ENCODE measurements around the gene CCDC149.

CCDC149 gene

DNA sequence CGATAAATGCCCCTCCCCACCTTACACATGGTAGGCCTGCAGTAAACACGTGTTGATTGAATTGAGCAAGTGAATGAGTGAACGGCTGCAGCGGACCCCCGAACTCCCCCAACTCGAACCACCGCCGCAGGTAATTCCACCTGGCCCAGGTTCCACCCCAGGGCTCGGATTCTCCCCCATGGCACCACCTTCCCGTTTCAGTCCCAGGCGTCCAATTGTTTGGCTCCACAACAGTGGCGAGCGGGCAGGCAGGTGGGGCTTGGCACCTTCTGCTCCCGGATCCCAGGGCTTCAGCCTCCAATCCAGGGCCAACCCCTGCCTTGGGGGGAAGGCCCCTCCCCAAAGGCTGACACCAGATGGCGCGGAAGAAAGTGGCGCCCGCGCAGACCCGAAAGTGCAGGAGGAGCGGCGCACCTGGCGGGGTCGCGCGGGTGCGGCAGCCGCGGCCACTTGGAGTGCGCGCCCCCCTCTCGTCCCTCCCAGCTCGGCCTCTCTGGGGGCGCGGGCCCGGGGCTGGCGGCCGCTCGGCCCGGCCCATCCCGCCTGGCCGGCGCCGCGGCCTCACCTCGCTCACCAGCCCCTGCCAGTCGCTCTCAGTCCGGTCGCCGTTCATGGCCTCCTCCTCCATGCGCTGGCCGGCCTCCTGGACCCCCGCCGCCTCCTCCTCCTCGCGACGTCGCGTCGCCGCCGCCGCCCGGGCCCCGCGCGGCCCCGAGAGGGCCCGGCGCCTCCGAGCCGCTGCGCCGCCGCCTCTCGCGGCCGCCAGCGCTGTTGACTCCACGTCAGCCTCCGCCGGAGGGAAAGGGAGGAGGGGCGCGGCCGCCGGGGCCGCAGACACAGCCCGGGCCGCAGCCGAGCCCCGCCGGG is at the start of gene CCDC149:
CCDC149 (minus strand) TSS at position 791 of the 867 bp plus-strand sequence; CDS start at position 613, 178 bp downstream.
- DNase-seq = peak in 1 of 2 experiments; percentile 10

DNA sequence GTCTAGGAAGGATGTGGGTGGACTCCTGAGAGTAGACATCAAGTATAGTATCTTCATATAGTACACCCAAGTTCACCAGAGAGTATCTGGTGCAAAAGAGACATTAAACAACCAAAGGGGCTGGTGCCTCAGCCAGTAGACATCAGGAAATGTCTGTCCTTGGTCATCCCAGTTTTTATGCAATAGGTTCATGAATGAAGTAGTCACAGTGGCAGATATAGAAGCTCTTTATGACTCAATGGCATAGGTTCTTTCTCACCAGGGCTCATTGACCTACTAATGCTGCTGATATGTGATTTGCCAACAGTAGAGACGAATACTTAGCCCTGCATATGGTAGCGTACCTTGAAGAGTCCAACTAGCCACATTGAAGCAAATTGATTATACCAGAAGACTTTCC is 45.0 kb upstream of the CCDC149 start:
- no peak for DNase-seq

DNA sequence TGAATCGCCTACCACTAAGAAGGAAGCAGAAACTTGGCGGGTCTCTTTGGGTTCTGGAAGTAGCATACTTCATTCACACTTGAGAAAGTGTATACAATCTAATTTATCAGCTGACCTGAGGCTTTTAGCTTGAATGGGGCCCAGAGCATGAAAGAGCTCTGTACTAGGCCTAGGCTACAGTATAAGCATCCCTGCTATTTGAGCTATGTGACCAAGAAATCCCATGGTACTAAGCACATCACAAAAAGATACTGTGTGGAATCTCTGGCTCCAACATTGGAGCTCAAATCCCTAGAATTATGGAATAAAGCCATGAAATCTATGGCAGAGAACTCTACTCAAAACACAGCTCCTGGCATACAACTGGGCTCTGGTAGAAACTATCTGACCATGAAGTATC is 43.9 kb upstream of the CCDC149 start:
- DNase-seq = no peak

DNA sequence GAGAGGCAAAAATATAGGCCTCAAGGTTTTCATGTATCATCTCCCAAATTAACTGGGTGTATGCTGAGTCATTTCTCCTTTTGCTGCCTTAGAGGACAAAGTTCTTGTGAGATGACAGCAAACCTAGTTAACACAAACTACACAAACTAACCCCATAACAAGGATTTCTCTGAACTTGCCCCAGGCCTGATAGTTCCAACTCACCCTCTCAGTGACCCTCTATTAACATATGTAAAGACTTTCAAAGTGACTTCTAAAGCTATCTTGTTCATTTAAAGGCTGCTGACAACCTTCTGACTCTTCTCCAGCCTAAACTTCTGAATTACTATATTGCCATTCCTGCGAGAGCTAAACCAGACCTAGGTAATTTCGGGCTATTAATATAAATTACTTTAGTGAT is 43.2 kb upstream of the CCDC149 start:
- no peak for DNase-seq

DNA sequence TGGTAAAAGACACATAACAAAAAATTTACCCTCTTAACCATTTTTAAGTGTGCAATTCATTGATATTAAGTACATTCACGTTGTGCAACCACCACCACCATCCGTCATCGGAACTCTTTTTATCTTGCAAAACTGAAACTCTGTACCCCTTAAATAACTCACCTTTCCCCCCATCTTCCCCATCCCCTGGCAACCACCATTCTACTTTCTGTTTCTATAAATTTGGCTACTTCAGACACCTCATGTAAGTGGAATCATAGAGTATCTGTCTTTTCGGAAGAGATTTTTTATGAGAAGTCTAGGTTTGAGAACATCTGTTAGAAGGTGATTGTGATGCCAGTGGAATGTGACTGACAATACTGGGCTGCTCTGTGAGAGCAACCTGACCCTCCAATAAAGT is 39.8 kb upstream of the CCDC149 start:
- DNase-seq = no peak

DNA sequence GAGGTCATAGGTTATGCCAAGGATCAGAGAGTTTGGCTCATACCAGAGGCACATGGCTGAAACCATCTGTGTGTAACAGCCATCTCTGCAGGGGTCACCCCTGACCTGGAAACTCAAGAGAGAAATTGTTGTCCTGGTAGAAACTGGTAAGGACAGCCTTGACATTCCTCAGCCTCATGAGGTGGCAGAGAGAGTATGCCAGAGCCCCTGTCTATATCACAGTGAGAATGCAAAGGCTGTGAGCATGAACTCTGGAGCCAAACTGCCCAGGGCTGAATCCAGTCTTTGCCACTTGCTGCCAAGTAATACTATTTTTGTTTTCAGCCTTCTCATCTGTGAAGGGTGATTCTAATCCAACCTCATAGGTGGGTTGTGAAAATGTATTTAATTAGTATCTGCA is 37.1 kb upstream of the CCDC149 start:
- DNase-seq = no peak

DNA sequence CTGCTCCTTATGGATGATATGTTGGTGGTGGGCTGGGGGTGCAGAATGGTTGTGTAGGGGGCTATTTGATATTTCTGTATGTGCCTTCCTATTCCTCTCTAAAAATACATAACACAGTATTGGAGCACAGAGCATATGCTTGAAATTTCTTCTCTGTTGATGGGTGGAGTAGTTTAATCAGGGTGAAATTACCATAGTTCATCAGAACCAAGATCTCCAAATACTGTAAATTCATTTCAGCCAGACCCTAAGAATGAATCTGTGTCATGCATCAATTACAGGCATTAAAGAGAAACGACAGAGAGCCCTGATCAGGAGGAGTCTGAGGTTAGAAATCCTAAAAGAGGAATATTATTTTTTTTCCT is 25.1 kb upstream of the CCDC149 start:
- no peak for DNase-seq

DNA sequence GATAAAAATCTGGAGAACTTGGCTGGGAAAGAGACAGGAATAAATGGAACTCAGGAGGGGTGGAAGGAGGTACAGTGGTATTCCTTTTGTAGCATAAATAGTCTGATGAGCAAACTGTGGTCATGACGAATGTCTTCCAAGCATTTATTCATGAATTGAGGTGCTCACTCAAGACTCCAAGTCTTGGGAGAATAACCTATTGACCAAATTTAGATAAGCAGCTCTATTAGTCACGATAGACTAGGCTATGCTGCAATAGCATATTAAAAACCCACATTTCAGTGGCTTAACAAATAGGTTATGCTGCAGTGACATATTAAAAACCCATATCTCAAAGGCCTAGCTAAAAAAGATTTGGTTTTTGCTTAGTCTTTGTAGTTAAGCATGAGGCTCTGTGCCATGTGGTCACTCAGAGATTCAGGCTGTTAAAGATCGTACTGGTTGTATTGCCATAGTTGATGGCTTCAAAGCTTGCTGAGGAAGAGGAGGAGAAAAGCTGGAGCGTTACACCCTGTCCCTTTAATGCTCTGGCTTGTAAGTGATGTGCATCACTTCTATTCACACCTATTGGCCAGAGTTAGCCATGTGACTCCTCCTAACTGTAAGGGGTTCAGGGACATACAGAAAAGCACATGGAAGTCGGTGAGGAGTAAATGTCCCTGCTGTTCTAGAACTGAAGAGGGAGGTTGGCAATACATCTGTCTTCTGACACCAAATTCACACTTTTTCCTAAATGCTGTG is 24.5 kb upstream of the CCDC149 start:
- no peak for DNase-seq

DNA sequence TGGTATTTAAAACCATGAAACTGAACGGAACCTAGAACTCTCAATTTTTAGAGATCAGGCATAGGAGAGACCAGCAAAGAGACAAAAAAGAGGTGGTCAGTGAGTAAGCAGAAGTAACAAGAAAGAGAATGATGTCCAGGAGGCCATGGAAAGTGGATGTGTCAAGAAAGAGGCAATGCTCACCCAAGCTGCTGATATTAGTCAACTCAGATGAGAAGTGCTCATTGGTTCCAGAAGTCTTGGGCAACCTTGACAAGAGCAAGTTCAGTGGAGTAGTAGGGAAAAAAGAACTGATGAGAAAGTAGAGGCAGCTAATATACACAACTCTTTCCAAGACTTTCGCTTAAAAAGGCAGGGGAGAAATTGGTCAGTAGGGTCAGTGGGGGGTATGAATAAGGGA is 23.0 kb upstream of the CCDC149 start:
- DNase-seq = no peak

DNA sequence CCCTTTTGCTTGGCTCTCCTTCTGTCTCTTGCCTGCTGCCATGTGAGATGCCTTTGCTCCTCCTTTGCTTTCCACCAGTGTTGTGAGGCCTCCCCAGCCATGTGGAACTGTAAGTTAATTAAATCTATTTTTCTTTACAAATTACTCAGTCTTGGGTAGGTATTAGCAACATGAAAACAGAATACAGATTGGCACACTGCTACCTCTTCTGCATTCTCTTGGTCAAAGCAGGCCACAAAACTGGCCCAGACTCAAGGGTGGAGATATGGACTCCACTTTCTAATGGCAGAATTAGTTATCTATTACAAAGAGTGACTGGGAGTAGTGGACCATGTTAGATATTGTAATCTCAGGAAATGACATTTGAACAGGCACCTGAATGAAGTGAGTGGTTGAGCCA is 21.5 kb upstream of the CCDC149 start:
- DNase-seq = no peak

DNA sequence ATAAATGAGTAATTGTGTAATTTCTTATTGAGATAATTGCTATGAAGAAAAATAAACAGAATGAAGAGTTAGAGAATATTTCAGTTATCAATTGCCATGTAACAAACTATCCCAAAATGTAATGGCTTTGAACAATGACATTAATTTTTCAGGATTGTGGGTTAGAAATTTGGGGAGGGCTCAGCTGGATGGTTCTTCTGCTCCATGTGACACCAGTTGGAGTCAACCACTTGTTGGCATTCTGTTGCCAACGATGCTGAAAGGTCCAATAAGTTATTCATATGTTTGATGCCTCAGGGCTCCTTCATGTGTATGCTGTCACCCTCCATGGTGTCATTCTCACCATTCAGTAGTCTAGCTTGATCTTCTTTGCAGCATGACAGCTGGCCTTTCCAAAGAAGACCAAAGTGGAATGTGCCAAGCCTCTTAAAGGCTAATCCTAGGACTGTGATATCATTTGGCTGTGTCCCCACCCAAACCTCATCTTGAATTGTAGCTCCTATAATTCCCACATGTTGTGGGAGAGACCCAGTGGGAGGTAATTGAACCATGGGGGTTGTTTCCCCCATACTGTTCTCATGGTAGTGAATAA is 20.9 kb upstream of the CCDC149 start:
- DNase-seq = no peak

DNA sequence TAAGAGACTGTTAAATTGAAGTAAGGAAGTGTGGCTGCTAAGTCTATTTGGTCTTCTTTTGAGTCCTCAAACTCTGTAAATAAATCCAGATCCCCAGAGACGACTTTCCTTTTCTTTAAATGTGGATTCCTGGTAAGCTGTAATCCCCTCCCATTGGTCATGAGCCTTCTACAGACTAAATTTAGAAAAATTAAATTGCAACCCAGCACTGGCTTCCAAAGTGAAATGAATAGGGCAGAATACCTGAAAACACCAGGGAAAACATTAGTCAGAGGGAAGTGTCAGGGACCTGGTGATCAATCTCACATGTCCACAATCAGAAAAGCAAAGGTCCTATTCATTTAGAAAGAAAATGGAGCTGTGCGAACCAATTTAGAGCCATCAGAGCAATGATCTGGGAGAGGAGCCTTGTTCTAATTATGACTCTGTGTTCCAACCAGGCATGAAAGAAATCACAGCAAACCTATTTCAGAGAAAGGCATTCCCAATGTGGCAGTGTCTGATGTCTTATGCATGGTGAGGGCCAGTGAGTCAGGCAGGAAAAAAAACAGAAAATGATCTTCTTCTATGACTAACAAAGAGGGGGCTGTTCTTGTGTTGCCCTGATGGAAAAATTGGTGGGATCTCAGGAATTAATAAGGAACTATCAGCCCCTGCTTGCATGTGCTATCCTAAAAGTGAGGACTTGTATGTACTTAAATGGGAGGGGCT is 19.8 kb upstream of the CCDC149 start:
- no peak for DNase-seq

DNA sequence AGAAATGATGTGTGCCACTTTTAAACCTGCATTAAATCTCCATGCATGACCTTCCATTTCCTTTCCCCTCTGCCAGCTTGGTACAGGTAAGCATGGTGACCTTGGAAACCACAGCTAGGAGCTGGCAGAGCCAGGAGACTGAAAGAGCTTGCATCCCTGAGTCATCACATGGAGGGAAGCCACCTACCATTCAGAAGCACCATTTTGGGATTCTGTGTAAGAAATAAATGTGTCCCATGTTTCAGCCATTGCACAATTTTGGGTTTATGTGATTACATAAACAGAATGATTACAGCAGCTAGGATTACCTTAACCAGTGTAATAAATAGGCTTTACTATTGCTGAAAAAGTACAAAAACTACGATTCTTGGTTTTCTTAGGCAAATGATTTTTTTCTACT is 17.3 kb upstream of the CCDC149 start:
- no peak for DNase-seq

DNA sequence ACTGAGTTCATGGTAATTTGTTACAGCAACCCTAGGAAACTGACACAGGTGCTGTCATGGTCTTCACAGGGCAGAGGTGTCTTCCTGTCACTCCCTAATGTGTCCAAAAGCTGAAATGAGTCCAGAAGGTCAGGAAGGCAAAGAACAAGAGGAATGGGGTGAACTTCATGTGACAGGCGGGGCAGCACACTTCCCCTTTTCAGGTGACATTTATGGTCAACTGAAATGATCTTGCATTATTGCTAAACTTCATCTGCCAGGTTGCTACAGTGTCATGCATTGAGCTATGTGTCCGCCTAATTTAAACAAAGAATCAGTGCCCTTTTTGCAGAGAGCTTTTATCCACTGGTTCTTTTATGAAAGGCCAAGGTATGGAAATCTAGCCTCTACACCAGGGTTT is 15.9 kb upstream of the CCDC149 start:
- DNase-seq = no peak

DNA sequence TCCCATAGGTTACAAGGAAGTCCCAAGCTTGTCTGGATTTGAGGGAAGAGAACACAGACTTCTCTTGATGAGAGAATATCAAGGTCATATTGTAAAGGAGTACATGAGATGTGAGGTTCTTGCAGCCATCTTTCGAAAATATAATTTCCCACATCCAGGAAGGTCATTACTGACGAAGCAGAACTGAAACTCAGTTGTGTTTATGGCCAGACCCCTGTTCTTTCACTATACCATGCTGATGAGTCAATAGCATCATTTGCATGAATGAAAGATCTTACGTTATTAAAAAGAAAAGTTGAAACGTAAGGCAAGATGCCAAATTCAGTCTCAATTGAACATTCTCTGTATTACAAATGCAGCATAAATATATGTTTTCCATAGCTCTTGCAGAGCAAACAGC is 14.2 kb upstream of the CCDC149 start:
- no peak for DNase-seq

DNA sequence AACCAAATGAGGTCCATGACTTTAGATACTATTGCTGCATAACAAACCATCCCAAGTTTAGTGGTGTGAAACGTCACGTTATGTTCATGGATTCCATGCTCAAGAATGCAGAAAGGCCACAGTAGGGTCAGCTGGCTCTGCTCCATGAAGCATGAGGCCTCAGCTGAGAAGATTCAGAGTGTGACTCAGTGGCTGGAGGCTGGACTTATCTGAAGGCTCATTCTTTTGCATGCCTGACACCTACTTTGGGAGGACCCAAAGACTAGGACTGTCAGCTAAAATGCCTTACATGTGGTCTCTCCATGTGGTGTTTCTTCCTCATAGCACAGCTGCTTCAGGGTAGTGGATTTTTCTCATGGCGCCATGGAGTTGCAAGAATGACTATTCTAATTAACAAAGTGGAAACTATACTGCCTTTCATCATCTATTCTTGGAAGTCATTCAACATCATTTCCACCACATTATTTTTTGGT is 11.5 kb upstream of the CCDC149 start:
- DNase-seq = no peak

DNA sequence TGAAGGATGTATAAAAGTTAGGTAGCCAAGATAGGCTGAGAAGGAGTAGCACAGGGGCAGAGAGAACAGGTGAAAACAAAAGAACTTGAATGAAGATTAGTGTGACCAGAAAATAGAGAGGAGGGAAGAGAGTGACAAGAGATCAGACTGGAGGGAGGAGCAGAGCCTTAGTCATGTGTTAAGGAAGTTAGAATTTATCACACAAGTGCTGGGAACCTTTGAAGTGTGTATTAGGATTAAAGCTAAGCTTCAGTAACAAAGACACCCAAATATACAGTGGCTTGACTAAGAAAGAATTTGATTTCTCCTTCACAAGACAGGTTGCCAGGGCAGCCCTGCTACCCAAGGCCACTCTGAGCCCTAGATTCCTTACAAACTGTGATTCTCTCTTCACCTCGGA is 10.7 kb upstream of the CCDC149 start:
- no peak for DNase-seq

DNA sequence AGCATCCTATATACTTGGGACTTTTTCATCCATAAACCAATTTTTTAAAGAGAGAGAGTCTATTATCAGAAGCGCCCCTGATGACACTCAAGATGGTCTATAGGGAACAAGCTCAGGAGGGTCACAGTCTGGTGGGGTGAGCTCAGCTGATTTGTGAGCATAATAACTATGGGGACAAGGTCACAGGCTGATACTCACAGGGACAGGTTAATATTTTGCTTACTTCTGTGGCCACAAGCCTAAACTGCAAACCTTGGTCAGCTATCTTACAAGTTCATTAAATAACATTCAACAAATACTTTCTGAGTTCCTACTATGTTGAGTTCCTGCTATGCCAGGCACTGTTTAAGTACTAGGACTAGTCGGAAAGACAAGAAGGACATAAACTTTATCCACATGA is 10.2 kb upstream of the CCDC149 start:
- no peak for DNase-seq

DNA sequence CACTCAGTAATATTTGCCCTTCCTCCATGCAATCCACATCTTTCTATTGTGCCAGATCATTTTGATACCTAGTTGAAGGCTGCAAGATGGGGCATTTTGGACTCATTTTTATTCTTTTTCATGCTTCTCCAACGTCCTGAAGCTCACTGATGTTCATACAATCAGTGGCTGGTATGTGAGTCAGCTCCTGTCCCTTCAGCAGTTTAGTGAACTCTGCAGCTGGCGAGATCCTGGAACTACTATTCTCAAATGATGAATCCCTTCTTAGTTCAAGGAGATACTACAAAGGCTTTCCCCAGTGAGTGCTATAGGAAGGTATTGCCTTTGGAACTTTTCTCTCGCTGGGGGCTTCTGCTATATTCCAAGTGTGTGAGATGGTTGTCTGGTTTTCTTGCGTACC is 9.6 kb upstream of the CCDC149 start:
- DNase-seq = no peak

DNA sequence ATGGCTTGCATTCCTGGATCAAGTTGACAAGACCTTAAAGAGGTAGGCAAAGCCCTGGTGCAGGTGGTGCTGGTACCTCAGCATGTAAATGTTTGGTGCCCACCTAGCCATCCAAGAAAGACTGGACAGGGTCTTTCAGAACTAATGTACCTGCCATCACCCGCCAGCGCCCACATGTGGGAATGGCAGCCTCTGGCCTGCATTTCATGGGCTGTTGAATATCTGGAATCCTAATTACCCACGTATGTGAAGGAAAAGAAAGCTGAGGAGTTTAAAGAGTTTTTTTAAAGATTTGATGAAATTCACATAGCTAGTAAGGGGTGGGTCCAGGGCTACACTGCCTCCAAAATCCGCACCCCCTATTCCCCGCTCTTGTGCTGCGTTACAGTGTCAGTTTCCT is 8.6 kb upstream of the CCDC149 start:
- no peak for DNase-seq

DNA sequence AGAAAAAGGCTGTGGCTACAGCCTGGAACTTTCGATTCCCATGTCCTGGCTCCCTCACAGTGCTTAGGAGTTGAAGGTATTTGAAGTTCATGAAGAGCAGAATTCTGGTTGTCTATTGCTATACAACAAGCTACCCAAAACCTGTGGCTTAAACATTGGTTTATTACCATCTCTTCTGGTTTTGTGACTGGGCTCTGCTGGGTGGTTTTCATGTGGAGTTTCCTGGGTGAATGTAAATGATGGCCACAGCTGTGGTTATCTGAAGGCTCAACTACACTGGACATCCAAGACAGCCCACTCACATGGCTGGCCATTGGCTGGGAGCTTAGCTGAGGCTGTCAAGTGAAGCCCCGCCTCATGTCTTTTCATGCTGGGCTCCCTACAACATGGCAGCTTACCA is 7.2 kb upstream of the CCDC149 start:
- no peak for DNase-seq

DNA sequence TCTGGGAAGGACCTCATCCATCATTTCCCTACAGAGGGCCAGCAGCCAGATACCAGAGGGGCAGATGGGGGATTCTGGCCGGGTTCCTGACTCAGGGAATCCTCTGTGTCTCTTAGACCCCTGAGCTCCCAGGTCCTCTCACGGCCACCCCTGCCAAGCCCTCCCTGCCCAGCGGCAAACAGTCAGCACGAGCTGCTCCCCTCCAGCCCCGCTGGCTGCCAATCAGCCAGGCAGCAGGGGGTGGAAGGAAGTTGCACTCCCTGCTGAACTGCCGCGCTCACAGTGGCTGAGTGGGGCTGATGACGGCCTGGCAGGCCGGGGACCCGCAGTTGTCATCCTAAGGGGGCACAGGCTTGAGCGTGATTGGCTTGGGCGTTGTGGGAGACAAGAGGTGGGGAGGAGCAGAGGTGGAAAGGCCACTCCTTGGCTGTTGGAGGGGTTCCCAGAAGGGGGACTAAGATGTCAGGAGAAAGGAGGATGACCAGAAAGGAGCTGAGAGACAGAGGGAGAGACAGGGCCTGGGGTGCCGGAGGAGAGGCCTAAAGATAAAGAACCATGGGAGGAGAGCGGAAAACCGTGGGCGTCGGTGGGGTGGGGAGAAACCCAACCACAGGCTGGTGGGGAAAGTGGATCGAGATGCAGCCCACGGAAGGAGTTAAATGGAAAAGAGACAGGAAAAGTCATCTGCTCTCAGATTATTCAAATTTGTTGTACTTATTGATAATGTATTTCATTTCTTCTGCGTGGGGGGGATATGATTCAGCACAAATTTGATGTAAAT is 4.4 kb upstream of the CCDC149 start:
- DNase-seq = no peak
